Measurements from ENCODE around the gene HECW1.

- TF ChIP-seq EZH2phosphoT487 (IDR thresholded peaks at IDR 0.05; ENCODE audit: insufficient read depth, low read depth), result no peak
- no peak for TF ChIP-seq EZH2 (IDR thresholded peaks at IDR 0.05; ENCODE audit: insufficient read depth, poor library complexity, severe bottlenecking)
Measured at GRCh38 chr7:43470110-43470509, 357.7 kb downstream of the HECW1 start.
